ENCODE data around the gene RSU1. TPM values are rescaled to one million over a fixed set of nuclear protein-coding genes. Genes with fewer than 3 reads are reported as not detected.

RSU1 gene
- total RNA-seq, 2 donors from 2014 or later, result 49.4 to 69.7 TPM

GRCh38 chr10:16794005-16794404 is 23.2 kb downstream of the RSU1 start:
- no peak for ATAC-seq
- no peak for DNase-seq
- intact Hi-C loops (cut with DNase I), result no loop called here

- ATAC-seq (peak; percentile 88), DNase-seq (peak; percentile 39)
- intact Hi-C loops (cut with DNase I), result no loop called here
These were observed 24.5 kb downstream of the RSU1 start for GRCh38 chr10:16792675-16793074.

- no peak for ATAC-seq
- no peak for DNase-seq
- intact Hi-C loops (cut with DNase I), result no loop called here
These were observed 27.5 kb downstream of the RSU1 start for GRCh38 chr10:16789765-16790164.

DNA sequence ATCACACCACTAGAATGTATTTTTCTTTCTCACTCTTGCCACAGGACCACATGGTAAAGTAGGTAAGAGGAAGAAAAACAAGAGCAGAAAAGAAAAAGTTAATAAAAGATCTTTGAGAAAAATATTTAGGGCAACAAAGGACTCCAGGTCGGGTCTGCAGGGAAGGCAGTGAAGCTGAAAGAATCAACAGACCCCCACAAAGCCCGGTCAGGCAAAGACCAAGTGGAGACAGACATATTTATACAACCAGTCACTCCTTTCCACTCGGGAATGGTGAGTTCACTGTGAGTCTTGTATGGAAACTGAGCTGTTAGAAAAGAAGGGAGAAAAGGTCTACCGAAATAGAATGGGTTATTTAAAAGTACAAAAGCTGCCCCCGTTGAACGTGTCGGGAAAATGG is 28.0 kb downstream of the RSU1 start:
- ATAC-seq, result no peak
- no peak for DNase-seq
- intact Hi-C loops (cut with DNase I), result no loop called here

DNA sequence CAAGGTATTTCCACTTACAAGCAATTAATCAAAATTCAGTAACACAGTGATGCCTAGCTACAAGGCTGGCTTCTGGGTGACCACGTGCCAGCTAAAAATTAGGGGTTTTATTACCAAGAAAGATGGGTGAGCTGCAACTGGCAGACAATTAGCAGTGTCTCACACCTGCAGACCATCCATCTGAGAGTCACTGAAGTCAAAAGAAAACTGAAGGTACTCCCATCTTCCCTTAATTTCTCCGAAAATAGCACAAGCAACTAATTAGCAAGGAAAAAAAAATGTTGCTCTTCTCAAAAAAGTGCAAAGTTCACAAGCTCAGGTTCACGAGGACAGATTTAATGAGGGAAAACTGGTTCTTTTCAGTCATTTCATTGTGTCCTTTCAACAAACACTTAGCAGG is 28.4 kb downstream of the RSU1 start:
- DNase-seq, result no peak
- intact Hi-C loops (cut with DNase I), result no loop called here

DNA sequence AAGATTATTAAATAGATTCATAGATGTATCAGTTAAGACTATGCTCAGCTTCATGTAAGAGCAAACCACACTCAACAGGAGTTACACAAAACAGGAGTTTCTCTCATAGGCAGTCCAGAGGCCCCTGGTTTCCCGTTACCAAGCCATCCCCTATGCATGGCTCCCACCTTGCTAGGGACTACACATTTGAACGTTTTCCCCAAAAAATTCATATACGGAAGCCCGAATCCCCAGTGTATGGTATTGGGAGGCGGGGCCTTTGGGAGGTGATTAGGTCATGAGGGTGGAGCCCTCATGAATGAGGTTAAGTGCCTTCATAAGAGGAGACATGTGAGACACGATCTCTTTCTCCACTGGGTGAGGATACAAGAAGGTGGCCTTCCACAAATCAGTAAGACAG is 29.1 kb downstream of the RSU1 start:
- no peak for ATAC-seq
- intact Hi-C loops (cut with DNase I), result no loop called here
- no peak for DNase-seq

More for the DNA sequence above, 28.4 kb downstream of the RSU1 start:
- no peak for ATAC-seq

- no peak for ATAC-seq
- DNase-seq, result no peak
- intact Hi-C loops (cut with DNase I), result no loop called here
These were observed 29.8 kb downstream of the RSU1 start for GRCh38 chr10:16787361-16787791.

GRCh38 chr10:16780338-16780880 is 36.8 kb downstream of the RSU1 start:
- DNase-seq (no peak), ATAC-seq (no peak)
- intact Hi-C loops (cut with DNase I), result no loop called here

- no peak for ATAC-seq
- DNase-seq, result no peak
- intact Hi-C loops (cut with DNase I), result loop anchor here in 1 of 2 donors (5.0 kb wide), 1 partner anchor 667 kb away; no protein-coding TSS in a partner anchor
These were observed 37.8 kb downstream of the RSU1 start for GRCh38 chr10:16779384-16779915.

GRCh38 chr10:16777473-16778370 is 39.5 kb downstream of the RSU1 start:
- DNase-seq (peak; percentile 52), ATAC-seq (peak; percentile 68 to 79)
- intact Hi-C loops (cut with DNase I), result loop anchor here in 1 of 2 donors (2.0 to 5.0 kb wide), 2 partner anchors 665 to 875 kb away; no protein-coding TSS in a partner anchor

- DNase-seq, result no peak
- ATAC-seq, result no peak
- intact Hi-C loops (cut with DNase I), result loop anchor here in 1 of 2 donors (2.0 to 5.0 kb wide), 2 partner anchors 665 to 874 kb away; no protein-coding TSS in a partner anchor
These were observed 40.3 kb downstream of the RSU1 start for GRCh38 chr10:16776896-16777295.

- intact Hi-C loops (cut with DNase I), result no loop called here
- no peak for ATAC-seq
- no peak for DNase-seq
These were observed 43.9 kb downstream of the RSU1 start for GRCh38 chr10:16773334-16773733.

- intact Hi-C loops (cut with DNase I), result no loop called here
- DNase-seq, result no peak
- ATAC-seq, result peak in 1 of 2 donors; percentile 45
These were observed 46.6 kb downstream of the RSU1 start for GRCh38 chr10:16770670-16771069.

- intact Hi-C loops (cut with DNase I), result no loop called here
- no peak for DNase-seq
- no peak for ATAC-seq
These were observed 47.1 kb downstream of the RSU1 start for GRCh38 chr10:16770141-16770540.

DNA sequence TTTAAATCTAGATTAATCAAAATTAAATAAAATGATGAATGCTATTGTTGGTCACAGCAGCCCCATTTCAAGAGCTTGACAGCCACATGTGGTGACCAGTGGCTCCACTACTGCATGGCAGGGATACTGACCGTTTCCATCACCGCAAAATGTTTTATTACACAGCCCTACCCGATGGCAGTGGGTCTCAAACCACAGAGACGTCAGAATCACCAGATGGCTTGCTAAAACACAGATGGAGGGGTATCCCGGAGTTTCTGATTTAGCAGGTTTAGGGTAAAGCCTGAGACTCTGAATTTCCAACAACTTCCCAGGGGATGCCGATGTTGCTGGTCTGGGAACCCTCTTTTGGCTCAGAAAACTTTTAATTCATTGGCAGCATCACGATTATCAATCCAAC is 47.9 kb downstream of the RSU1 start:
- no peak for ATAC-seq
- intact Hi-C loops (cut with DNase I), result no loop called here
- no peak for DNase-seq

DNA sequence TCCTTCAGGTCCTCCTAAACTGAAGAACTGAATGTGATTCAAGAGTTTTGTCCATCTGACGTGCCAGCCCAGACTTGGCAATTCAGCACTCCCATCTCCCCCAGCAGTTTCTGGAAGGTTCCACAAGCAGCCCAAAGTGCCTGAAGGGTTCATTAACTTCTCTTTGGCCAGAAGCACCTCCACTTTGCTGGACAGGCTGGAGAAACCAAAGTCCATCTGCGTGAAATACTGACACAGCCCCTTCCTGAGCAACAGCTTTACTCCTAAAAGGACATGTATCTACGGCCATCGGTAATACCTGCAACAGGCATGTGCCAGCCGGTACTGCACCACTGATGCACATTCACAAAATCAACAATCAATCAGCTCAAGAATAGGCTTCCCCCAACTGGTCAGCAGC is 48.5 kb downstream of the RSU1 start:
- intact Hi-C loops (cut with DNase I), result no loop called here
- no peak for DNase-seq
- no peak for ATAC-seq

DNA sequence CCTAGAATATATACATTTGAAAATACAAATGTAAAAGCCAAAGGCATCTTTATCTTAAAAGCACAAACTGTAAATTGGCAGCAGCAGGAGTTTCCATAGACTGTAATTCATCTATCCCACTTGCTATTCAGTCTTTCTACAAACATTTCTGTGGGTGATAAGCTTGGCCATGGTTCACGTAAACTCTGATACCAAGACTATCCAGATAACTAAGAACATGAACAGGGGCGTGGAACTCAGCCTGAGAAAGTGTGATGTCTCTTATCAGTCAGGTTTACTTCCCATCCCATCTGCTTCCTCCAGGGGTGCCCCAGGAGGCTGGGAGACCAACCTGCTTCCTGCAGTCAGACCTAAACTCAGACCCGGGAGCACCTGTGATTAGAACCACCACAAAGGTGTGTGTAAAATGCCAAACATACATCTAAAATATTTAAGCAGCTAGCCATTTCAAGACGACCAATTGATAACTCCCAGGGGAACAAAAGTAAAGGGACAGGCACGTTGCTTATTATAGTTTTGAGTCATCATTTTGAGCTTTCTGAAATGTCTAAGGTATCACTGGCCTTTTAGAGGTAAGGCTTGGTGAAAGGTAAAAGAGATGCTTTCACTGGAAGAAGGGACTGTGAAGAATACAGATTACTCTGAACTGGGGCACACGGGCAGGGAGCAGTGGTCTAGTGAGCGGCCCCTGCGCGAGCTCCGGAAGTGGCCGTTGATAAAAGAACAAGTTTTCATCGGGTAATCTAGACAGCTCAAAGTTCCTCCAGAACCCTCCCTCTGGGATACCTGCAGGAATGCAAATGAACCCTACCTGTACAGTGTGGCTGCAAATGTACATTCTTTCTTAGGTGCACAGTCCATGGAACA is 51.5 kb downstream of the RSU1 start:
- no peak for DNase-seq

DNA sequence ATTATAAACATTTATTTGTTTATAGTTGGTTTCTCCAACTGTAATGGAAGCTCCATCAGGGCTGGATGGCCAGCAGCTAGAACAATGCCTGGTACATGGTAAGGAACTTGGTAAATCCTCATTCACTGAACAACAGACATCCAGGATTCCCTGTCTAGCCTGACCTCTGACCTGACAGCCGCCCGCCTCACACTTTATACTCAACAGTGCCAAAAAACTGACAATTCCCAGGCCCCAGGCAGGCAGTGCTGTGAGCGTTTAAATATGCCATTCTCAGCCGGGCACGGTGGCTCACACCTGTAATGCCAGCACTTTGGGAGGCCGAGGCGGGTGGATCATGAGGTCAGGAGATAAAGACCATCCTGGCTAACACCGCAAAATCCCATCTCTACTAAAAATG is 55.9 kb downstream of the RSU1 start:
- intact Hi-C loops (cut with DNase I), result no loop called here
- ATAC-seq (no peak), DNase-seq (no peak)

More for the DNA sequence above, 51.5 kb downstream of the RSU1 start:
- ATAC-seq, result no peak
- intact Hi-C loops (cut with DNase I), result no loop called here

DNA sequence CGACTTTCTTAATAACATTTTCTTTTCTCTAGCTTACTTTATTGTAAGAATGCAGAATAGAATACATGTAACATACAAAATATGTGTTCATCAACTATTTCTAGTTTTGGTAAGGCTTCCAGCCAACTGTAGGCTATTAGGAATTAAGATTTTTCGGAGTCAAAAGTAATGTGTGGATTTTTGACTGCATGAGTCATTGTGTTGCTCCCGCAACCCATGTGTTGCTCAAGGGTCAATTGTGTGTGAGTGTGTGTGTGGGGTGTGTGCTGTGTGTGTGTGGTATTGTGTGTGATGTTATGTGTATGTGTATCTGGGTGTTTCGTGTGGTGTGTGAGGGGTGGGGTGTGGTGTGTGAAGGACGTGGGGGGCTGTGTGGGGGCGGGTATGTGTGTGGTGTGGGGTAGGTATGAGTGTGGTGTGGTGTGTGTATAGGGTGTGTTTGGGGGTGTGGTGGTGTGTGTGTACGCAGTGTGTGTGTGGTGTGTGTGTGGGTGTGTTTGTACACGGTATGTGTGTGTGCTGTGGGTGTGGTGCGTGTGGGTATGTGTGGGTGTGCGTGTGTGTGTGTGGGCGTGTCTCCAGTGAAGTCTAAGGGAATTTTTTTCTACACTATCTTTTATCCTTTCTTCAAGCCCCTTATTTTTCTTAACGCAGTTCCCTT is 60.5 kb downstream of the RSU1 start:
- DNase-seq (no peak), ATAC-seq (no peak)
- intact Hi-C loops (cut with DNase I), result no loop called here

Measured in left cardiac atrium (tissue), 4 donors.